Measurements from ENCODE around the gene G6PC3. TPM values are rescaled to one million over a fixed set of nuclear protein-coding genes. Genes with fewer than 3 reads are reported as not detected.

G6PC3 gene
- total RNA-seq, 4 donors from 2014 or later: 41.4 to 104 (median 80.8) TPM

GRCh38 chr17:44082256-44082927 is 11.9 kb downstream of the G6PC3 start:
- Histone ChIP-seq H3K27ac (no peak overlapping the region), H3K4me1 (no peaks in the 10 kb centered on the region), H3K9me3 (no peaks in the 10 kb centered on the region), H3K27me3 (no peaks in the 10 kb centered on the region), H3K4me3 (replicated peaks in 1 of 3) (no peak overlapping the region), H3K36me3 (peaks cover 73 to 79% of the 10 kb centered on the region in 2 donors)
- no peak for TF ChIP-seq POLR2A (IDR thresholded peaks at IDR 0.05)
- TF ChIP-seq CTCF (IDR thresholded peaks at IDR 0.05): no peak
- 84 to 90% methylated on average over 21 of the region's 21 CpGs for WGBS, 2 donors
- intact Hi-C loops (cut with DNase I): no loop called here
- no peak for DNase-seq

DNA sequence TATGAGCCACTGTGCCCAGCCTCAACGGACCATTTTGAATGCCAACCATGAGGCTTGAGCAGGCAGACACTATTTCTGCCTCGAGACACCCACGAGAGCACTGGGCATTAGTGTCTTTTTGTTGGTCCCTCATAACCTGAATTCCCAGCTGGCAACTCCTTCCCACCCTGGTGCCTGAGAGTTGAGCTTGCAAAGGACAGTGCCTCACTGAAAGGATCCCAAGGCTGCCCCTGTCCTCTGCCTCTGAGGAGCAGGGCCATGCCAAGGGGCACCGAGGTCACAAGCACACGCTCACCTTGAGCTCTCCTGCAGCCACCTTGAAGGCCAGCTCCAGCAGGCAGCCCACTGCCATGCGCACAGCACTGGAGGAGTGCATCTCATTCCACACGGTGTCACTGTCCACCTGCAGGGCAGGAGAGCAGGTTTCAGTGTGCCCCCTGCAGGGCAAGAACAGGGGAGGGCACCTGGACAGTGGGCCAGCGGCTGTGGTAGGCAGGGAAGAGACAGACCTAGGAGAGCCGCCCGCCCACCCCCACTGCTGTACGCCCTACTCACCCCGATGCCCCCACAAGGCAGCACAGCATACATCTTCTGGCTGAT is 12.8 kb downstream of the G6PC3 start:
- intact Hi-C loops (cut with DNase I): no loop called here
- Histone ChIP-seq H3K9me3 (no peaks in the 10 kb centered on the region), H3K27me3 (no peaks in the 10 kb centered on the region), H3K36me3 (peaks cover 73% of the 10 kb centered on the region in 2 donors), H3K27ac (no peak overlapping the region), H3K4me1 (no peaks in the 10 kb centered on the region), H3K4me3 (replicated peaks in 1 of 3) (no peak overlapping the region)
- WGBS, 2 donors: 81 to 89% methylated on average over 3 to 12 of the region's 12 CpGs
- DNase-seq: no peak
- TF ChIP-seq POLR2A (IDR thresholded peaks at IDR 0.05) (no peak), CTCF (IDR thresholded peaks at IDR 0.05) (no peak)

- TF ChIP-seq POLR2A (IDR thresholded peaks at IDR 0.05): no peak
- peak in 1 of 6 experiments; percentile 4 for TF ChIP-seq CTCF (IDR thresholded peaks at IDR 0.05)
- Histone ChIP-seq H3K36me3 (peaks cover 72 to 73% of the 10 kb centered on the region in 2 donors), H3K9me3 (no peaks in the 10 kb centered on the region), H3K27me3 (no peaks in the 10 kb centered on the region), H3K27ac (no peak overlapping the region), H3K4me3 (replicated peaks in 1 of 3) (no peak overlapping the region), H3K4me1 (no peaks in the 10 kb centered on the region)
- WGBS, 2 donors: 71 to 90% methylated on average over 10 of the region's 10 CpGs
- DNase-seq: no peak
- intact Hi-C loops (cut with DNase I): no loop called here
These were observed 13.6 kb downstream of the G6PC3 start for GRCh38 chr17:44084131-44084538.

DNA sequence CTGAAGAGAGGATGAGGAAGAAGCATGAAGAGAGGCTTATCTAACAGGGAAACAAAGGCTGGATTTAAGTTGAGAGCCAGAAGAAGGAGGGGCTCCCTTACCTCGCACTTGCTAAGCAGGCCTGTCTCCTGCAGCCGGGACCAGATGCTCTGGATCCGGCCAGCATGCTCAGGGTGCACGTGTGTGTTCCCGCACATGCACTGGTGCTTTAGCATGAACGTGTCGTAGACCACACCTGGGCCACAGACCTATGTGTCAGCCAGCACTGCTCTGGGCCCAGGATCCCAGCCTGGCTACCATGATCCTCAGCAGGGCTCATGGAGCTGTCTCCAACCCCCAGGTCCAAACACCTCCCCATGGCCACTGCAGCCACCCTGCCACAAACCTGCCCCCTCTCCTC is 14.4 kb downstream of the G6PC3 start:
- TF ChIP-seq POLR2A (IDR thresholded peaks at IDR 0.05) (no peak), CTCF (IDR thresholded peaks at IDR 0.05) (no peak)
- Histone ChIP-seq H3K36me3 (peaks cover 72 to 74% of the 10 kb centered on the region in 2 donors), H3K27ac (no peak overlapping the region), H3K4me3 (replicated peaks in 1 of 3) (no peak overlapping the region), H3K27me3 (no peaks in the 10 kb centered on the region), H3K9me3 (no peaks in the 10 kb centered on the region), H3K4me1 (no peaks in the 10 kb centered on the region)
- intact Hi-C loops (cut with DNase I): no loop called here
- no peak for DNase-seq
- 92 to 96% methylated on average over 6 to 7 of the region's 7 CpGs for WGBS, 2 donors

GRCh38 chr17:44085908-44086307 is 15.4 kb downstream of the G6PC3 start:
- no peak for DNase-seq
- Histone ChIP-seq H3K27me3 (no peaks in the 10 kb centered on the region), H3K4me3 (replicated peaks in 1 of 3) (no peak overlapping the region), H3K9me3 (no peaks in the 10 kb centered on the region), H3K4me1 (no peaks in the 10 kb centered on the region), H3K36me3 (peaks cover 66 to 73% of the 10 kb centered on the region in 2 donors), H3K27ac (peak overlapping the region in 1 of 3 donors; percentile 38)
- TF ChIP-seq CTCF (IDR thresholded peaks at IDR 0.05) (no peak), POLR2A (IDR thresholded peaks at IDR 0.05) (no peak)
- WGBS, 2 donors: 83 to 89% methylated on average over 5 of the region's 5 CpGs
- intact Hi-C loops (cut with DNase I): no loop called here

Measured in thyroid gland (tissue), 4 donors.